GM18499 (cell line): ENCODE results near the gene LINC01488.

ENCODE experiments used
- ATAC-seq: cut with Tn5 transposase; IDR thresholded peaks from one replicate; pipeline ENCODE4 v1.9.1; 2021; ENCODE audit warnings: moderate number of reproducible peaks; ENCODE audit not compliant: insufficient read depth, unreplicated experiment

LINC01488 gene

DNA sequence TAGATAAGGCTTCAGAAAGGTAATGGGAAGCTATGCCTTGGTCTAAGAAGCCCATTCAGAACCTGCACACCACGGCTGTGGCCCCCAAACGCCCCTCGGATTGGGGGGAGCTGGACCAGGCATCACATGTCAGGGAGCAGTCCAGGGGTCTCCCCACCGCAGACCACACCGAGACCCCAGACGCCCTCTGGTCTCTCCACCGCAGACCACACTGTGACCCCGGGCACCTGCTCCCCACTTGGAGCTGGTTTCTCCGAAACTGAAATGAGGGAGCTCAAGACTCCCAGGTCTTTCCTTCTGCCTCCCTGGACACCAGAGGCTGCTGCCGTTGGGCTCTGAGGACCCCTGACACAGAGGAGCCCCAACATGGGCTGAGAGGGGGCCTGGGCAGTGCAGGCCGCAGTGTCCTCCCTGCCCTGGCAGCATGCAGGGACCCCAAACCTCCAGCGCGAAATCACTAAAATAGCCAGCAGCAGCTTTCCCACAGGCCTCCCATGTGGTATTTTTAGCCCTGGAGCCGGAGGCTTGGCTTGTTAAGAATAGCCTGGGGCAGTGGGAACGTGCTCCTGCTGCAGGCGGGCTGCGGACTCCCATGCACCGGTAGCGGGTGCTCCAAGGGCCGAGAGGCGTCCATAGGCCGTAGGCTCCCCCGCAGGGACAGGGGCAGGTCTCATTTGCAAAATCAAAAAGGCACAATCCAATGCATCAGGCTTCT lies 7.7 kb downstream of the LINC01488 start:
- ATAC-seq: no peak

DNA sequence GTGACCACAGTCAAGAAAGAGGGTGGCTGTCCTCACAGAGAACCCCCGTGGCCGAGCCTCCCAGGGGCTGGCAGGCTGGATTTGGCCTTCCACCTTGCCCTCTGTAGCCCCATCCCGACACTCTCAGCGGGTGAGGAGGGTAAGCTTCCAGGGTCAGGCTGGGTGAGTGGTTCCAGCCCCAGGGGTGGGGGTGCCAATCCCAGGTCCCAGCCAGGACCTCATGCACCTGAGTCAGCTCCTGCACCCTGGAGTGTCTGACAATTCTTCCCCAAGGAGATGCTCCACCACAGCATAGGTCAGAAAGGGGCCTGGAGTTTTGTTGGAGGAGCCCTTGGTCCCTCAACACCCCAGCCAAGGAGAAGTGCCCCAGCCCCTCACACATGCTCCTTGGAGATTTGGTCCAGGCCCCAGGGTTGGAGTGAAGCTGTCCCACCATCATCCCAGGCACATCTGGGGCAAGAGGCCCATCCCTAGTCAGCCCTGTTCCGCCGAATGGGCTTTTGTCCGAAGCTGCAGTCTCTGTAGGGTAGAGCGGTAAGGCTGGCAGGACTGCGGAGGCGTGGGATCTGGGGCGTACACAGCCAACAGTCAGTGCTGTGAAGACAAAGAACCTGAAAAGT lies 8.4 kb downstream of the LINC01488 start:
- no peak for ATAC-seq

DNA sequence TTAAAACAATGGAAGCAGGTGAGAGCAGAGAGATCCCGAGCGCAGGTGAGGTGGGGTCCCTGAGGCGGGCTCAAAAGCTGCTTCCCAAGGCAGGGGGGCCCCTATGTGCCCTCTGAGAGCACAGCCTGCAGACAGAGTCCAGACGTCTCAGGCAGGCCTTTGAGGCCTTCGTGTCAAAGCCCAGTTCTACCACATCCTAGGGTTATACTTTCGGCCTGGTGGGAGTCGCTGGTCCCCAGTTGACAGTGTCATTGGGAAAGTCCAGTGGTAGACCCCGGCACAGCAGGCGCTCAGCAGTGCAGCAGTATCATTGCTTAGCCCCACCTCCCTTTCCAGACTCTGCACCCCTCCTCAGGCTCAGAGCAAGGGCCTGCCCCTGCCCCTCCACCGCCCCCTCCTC lies 9.1 kb downstream of the LINC01488 start:
- ATAC-seq: no peak

DNA sequence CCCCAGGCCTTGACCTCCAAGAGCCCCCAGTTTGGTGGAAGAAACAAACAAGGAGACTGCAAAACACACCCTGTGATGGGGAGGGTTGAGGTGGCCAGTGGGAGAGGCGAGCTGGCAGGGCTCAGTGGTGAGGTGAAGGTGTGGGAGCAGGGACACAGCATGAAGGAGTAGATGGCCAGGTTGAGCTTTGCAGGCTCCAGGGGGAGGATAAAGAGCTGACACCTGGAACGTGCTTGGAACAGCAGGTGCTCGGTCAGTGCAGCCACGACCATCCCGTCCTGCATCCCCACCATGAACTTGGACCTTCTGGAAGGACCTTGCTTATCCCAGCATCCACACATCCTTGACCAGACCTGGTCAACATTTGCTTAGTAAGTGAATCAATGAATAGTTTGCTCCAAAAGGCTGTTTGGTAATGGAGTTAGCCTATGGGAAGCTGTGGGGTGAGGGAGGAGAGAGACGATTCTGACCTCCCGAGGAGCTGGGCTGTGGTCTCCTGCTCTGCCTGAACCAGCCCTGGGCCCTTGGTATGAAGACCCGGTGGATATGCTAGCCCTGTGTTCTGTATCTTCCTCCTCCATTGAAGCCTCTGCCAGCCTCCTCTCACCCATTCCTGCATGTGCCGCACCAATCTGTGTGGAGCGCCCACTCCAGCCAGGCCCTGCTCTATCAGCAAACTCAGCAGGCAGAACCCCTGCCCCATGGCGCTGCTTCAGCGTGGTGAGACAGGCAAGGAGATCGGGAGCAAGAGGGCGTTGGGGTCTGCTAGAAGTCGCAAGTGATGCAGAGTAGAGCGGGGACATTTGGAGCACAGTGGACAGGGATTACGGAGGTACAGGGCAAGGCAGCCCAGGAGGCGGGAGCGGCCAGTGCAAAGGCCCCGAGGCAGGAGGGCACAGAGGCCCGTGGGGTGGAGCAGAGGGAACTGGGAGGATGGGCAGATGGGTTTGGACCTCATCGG lies 9.9 kb downstream of the LINC01488 start:
- no peak for ATAC-seq

DNA sequence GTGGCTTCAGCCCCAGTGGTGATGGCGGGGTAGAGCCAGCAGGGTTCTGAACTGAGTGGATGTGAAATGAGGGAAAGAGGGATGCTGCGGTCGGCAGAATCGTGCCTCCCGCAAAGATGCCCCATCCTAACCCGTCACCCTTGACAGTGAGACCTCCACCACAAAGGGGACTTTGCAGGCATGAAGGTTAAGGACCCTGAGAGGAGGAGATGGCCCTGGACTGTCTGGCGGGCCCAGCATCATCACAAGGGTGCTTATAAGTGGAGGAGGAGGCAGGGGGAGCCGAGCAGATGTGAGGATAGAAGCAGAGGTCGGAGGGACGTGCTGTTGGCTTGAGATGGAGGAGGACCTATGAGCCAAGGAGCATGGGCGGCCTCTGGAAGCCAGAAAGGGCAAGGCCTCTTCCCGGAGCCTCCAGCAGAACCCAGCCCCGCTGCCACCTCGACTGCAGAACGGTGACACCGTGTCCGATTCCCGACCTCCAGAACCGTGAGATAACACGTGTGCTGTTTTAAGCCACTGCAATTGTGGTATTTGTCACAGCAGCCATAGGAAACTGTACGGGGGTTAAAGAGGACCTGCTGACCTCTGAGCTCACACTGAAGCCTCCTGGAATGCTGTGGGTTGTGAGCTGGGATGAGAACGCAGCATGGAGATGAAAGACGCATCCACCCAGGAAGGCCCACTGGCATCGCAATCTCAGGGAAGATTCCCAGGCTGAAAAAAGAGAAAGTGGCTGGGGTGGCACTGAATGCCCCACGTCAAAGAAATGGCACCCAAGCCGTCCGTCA lies 10.9 kb downstream of the LINC01488 start:
- ATAC-seq: no peak

DNA sequence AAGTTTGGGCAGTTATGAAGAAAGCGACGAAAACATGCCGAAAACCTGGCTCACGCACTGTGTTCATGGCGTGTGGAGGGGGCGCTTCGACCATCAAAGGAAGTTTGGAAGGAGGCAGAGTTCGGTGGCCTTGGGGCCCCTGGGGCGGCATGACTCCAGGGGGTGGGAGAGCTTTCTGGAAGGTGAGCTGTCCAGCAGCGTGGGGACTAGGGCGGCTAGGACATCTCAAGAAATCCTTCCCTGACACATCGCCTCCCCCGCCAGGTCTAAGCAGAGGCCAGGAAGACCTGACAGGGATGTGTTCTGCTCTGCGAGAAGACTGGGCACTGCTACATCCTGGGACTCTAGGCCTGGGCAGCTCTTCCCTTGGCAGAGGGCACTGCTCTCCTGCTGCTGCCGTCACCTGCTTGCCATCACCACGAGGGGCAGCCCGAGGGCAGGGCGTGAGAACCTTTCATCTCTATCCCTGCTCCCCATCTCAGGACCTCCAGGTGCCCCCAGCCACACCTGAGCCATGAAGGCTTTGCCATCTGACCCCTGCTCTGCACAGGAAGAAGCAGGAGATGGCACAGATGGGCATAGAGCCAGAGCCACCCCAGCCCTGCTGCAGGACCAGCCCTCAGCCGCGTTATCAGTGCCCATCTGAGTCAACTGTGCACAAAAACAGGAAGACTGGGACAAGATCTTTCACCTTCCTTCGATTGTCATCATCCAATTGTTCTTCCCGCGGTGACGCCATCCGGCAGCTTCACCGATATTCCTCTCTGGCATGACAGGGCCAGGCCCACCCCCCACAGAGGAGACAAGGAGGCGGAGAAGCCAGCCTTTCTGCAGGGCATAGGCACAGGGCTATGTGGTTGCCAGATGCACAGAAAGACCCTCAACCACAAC lies 12.7 kb downstream of the LINC01488 start:
- no peak for ATAC-seq

DNA sequence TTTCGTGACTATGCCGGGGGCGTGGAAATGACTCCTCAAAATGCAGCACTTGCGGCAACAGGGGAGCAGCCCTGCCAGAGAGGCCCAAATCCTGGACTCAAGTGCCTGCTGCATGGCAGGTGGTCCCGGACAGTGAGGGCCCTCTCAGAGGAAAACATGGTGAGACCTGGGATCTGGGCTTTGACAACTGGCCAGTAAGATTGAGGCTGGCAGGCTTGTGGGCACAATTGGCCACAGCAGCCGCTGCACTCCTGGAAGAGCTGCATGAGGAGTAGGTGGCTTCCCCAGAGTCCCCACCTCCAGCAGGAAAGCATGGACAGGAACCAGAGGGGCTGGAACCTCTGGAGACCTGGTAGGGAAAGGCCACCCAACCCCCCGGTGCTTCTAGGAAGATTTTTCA lies 13.4 kb downstream of the LINC01488 start:
- no peak for ATAC-seq

DNA sequence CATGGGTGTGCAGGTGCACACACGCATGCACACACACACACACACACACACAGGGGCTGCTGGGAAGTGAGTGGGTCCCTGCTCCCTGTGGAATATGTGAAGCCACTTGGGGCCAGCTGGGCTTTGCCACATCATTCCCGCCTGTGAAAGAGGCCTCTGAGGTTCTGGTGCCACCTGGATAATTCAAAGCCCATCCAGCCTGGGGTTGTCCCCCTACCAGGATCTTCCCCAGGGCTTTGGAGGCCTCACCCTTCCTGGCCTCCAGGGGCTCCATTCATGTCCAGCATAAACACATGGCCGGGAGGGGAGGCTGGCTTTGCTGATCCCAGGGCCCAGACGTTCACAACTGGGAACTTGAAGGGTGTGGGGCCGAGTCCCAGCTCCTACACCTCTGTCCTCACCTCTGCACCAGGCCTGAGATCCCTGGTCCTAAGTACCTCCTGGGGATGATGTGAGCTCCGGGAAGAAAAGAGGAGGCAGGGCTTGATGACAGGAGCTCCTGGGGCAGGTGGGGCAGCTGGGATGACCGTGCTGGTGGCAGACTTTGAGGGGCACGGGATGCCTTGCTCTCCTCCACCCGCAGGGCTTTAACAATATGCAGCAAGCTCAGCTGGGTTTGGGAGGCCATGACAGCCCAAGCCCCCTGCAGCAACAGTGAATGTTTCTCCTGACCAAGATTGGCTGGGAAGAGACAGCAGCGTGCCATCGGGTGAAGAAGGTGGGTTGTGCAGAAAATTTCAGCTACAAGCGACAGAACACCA lies 14.2 kb downstream of the LINC01488 start:
- no peak for ATAC-seq

DNA sequence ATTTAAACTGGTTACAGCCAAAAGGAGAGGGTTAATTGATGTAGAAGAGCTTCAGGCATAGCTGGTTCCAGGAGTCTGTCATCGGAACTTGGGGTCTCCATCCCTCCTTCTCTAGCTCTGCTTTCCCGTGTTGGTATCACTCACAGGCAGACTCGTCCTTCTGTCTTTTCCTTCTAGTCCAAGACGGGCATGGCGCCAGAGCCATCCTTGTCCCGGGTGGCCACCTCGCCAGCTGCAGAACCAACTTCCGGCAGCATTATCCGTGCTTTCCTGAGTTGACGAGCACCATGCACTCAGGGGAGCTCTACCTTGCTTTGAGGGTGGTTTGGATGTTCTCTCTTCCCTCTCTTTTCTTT lies 14.7 kb downstream of the LINC01488 start:
- no peak for ATAC-seq

DNA sequence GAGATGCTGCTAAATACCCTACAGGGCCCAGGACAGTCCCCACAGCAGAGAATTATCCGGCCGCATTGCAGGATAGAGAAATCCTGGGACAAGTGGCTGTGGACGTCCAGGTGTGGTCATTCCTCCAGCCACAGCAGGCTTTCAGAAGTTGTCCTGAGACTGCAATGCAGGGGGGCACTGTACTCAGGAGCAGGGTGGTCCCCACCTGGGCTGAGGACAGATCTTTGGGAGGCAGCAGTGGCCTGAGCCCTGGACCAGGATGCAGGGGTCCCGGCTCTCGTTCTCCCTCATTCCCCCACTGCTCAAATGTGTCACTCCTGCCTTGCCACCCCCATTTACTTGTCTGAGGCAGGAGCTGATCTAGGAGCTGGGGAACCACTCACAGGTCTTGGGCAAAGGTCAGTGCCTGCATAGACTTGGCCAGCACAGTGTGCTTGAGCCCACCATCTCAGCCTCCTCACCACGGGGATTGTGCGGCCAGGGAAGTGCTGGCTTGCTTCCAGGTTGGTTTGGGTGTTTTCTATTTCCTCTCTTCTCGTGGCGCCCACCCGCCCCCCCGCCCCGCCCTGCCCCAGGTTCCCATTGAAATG lies 15.3 kb downstream of the LINC01488 start:
- ATAC-seq: no peak

DNA sequence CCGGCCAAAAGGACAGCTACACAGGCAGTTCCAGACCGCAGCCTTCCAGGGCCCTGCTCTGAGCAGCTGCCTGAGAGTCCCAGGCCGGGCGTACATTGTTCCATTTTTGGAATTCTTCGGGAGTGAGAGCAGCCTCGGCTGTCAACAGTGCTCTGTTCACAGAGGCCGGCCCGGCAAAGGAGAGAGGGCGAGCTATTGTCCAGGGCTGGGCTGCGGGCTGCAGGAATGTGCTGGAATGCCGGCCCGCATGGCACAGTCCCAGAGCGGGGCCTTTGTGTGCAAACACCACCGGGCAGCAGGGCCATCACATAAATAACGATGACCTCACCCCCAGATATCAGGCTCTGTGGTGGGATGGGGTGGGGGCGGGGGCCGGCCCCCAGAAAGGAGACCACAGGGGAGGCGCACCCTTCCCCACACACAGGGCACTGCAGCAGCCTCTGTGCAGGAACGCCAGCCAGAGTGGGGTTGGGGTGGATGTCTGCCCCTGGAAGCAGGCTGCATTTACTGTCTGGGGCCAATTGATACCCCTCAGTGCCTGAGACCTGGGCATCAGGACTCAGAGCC lies 15.8 kb downstream of the LINC01488 start:
- ATAC-seq: no peak

DNA sequence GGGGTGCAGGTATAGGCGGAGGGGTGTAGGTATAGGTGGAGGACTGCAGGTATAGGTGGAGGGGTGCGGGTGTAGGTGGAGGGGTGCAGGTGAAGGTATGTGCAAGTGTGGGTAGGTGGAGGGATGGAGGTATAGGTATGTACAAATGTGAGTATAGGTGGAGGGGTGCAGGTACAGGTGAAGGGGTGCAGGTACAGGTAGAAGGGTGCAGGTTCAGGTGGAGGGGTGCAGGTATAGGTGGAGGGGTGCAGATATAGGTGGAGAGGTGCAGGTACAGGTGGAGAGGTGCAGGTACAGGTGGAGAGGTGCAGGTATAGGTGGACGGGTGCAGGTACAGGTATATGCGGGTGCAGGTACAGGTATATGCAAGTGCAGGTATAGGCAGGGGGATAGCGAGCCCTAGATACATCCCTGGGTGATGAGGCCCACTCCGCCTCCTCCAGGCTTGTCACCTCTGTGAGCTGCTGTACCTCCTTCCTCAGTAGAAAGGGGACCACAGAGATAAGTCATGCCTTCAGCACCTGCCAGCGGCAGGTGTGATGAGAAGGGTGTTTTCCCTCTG lies 17.2 kb downstream of the LINC01488 start:
- ATAC-seq: no peak

DNA sequence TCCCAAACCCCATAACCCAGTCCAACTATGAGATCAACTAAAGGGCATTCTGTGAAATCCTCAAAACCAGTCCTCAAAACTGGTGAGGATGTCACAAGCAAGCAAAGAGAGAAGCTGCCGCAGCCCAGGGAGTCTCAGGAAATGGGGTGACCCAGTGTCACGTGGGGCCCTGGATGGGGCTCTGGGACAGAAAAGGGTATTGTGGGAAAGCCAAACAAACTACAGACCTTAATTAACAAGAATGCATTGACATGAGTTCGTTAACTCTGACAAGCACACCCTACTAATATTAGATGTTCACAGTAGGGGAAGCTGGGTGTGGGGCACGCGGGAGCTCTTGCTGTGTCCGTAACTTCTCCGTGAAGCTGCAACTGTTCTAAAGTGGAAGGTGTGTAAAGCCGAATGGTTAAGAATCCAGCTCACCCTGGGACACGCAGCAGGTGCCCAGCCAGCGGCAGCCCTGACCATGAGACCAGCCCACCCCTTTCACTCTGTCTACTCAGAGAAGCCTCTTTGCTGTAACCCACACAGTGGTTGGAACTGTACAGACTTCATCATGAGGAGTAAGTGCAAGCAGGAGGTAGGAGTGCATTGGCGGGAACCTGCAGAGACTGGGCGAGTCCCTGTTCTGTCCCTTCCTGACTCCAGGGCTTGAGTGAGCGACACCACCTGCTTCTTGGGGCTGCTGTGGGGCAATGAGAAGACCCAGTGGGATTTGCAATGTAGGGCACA lies 17.9 kb downstream of the LINC01488 start:
- ATAC-seq: no peak

DNA sequence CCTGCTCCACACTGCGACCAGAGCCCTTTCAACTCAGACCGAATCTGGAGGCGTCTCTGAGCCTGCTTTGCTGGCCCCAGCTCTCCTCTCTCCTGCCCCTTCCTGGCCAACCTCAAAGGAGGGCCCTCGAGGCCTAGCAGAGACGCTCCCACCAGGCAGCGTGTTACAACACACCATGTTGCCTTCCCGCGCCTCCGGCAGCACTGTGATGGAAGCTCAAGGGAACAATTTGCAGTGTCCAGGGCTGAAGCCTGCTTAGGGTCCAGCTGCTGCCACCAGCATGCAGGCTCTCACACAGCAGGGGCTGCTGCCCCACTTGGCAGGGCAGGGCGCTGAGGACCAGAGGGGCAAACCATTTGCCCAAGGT lies 18.4 kb downstream of the LINC01488 start:
- ATAC-seq: no peak

DNA sequence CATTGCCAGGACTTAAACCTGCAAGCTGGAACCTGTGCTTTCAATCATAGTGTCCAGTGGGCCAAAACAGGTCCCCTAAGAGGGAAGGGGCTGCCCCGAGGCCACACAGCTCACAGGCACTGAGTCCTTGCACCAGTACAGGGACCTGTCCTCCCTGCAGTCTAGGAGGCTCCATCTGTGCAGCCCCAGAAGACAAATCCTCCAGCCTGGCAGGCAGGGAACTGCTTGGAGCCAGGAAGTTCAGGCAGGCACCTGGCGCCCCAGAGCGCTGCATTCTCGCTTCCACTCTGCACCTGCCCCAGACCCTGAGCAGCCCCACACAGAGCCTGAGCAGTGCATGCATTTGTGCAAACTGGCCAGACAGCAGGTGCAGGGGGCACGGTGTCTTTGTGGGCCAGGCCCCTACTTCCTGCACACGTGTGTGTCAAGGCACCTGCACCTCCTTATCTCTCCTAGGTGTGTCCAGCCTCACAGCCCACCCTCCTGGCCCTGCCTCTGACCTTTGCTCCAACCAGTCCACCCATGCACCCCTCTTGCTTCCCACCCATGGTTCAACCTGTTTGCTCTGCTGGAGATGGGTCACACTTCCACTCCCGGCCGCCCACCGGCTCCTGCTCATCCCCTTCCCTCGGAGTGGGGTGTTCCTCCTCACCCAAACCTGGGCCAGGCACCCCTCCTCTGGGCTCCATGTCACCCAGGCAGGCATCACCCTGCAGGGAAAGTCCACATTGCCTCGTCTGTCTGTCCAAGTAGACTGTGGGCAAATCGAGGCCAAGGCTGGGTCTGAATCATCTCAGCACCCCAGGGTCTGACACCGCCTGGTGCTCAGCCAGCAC lies 19.0 kb downstream of the LINC01488 start:
- no peak for ATAC-seq

DNA sequence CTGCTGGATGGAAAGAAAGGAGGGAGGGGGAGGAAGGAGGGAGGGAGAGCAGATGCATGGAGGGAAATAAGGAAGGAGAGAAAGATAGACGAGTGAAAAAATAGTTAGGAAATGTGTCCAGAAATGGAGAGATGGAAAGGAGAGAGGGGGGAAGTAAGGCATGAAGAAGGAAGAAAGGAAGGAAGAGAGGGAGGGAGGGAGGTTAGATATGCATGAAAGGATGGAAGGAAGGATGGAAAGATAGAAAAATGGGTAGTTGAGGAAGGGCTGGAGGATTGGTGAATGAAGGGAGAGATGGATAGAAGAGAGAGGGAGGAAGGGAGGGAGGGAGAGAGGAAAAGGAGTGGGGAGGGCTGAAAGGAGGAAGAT lies 19.6 kb downstream of the LINC01488 start:
- ATAC-seq: no peak
